HCT116 (cell line): ENCODE data around the gene UBR3.

Experiments used
- CTCF ChIP-seq, 3 experiments: fragments of 200-600 bp in 1 of 3; sonication (generic) in 1 of 3; IDR thresholded peaks in 2 of 3; conservative IDR thresholded peaks in 1 of 3; 2 replicates each; pipeline ENCODE4 v1.5.1; 2012 to 2017; ENCODE audit warnings: low read depth in 2 of 3, low read length in 2 of 3, antibody characterized with exemption in 1 of 3, borderline replicate concordance in 1 of 3, control low read depth in 1 of 3, mild to moderate bottlenecking in 1 of 3, mixed read lengths in 1 of 3, mixed run types in 1 of 3, moderate library complexity in 1 of 3; ENCODE audit not compliant: insufficient read depth in 1 of 3
- EZH2 ChIP-seq: fragments of 200-600 bp; sonication (generic); IDR thresholded peaks from 2 replicates; pipeline ENCODE4 v1.6.1; 2017; ENCODE audit warnings: antibody characterized with exemption, mixed run types
- EZH2phosphoT487 ChIP-seq: fragments of 200-600 bp; IDR thresholded peaks from 2 replicates; pipeline ENCODE4 v1.6.1; 2018; ENCODE audit warnings: antibody characterized with exemption, borderline replicate concordance
- FOSL1 ChIP-seq: IDR thresholded peaks from 2 replicates; pipeline ENCODE4 v1.6.1; 2012; ENCODE audit warnings: low read depth
- JUND ChIP-seq: IDR thresholded peaks from 2 replicates; pipeline ENCODE4 v1.6.1; 2012
- MAX ChIP-seq: IDR thresholded peaks from 2 replicates; pipeline ENCODE4 v1.6.1; 2012
- POLR2A ChIP-seq: IDR thresholded peaks from 2 replicates; pipeline ENCODE4 v1.7.0; 2011; ENCODE audit warnings: borderline replicate concordance; ENCODE audit not compliant: insufficient read depth, insufficient read length; ENCODE audit errors: extremely low read depth
- POLR2AphosphoS5 ChIP-seq: IDR thresholded peaks from 2 replicates; pipeline ENCODE4 v1.6.1; 2011; ENCODE audit warnings: mild to moderate bottlenecking, low read depth, low read length, moderate library complexity
- RAD21 ChIP-seq: IDR thresholded peaks from 2 replicates; pipeline ENCODE4 v1.6.1; 2012; ENCODE audit warnings: low read depth, mild to moderate bottlenecking
- REST ChIP-seq: IDR thresholded peaks from 2 replicates; pipeline ENCODE4 v1.6.1; 2012; ENCODE audit warnings: low read depth
- SIN3A ChIP-seq: IDR thresholded peaks from 2 replicates; pipeline ENCODE4 v1.6.1; 2012; ENCODE audit warnings: low read depth
- SP1 ChIP-seq: IDR thresholded peaks from 2 replicates; pipeline ENCODE4 v1.6.1; 2012; ENCODE audit warnings: low read depth
- SRF ChIP-seq: IDR thresholded peaks from 2 replicates; pipeline ENCODE4 v1.6.1; 2012; ENCODE audit warnings: low read depth
- TCF7L2 ChIP-seq: IDR thresholded peaks from 2 replicates; pipeline ENCODE4 v1.7.0; 2011; ENCODE audit warnings: borderline replicate concordance, inconsistent platforms; ENCODE audit not compliant: insufficient read depth, insufficient read length; ENCODE audit errors: extremely low read depth

- TF ChIP-seq EZH2, result no peak
- TF ChIP-seq CTCF (IDR thresholded peaks at IDR 0.05 in 2 of 3, conservative IDR thresholded peaks at IDR 0.05 in 1 of 3; ENCODE audit: borderline replicate concordance in 1 of 3, insufficient read depth in 1 of 3, low read depth in 2 of 3, low read length in 2 of 3), result no peak
- TF ChIP-seq FOSL1, result no peak
- TF ChIP-seq POLR2AphosphoS5, result no peak
- no peak for TF ChIP-seq POLR2A
- no peak for TF ChIP-seq TCF7L2
- no peak for TF ChIP-seq MAX
- no peak for TF ChIP-seq SIN3A
- TF ChIP-seq RAD21, result no peak
- no peak for TF ChIP-seq JUND
- no peak for TF ChIP-seq SRF
- TF ChIP-seq REST, result no peak
- TF ChIP-seq EZH2phosphoT487, result no peak
- TF ChIP-seq SP1, result no peak
These were observed 48.8 kb upstream of the UBR3 start for GRCh38 chr2:169778446-169778845.
